HG02973 (cell line): Measurements from ENCODE around the gene OR10W1.

Source experiments
- ATAC-seq: cut with Tn5 transposase; IDR thresholded peaks from one replicate; pipeline ENCODE4 v1.9.1; 2021; ENCODE audit warnings: moderate library complexity; ENCODE audit not compliant: unreplicated experiment

The OR10W1 gene, protein sequence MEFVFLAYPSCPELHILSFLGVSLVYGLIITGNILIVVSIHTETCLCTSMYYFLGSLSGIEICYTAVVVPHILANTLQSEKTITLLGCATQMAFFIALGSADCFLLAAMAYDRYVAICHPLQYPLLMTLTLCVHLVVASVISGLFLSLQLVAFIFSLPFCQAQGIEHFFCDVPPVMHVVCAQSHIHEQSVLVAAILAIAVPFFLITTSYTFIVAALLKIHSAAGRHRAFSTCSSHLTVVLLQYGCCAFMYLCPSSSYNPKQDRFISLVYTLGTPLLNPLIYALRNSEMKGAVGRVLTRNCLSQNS

DNA sequence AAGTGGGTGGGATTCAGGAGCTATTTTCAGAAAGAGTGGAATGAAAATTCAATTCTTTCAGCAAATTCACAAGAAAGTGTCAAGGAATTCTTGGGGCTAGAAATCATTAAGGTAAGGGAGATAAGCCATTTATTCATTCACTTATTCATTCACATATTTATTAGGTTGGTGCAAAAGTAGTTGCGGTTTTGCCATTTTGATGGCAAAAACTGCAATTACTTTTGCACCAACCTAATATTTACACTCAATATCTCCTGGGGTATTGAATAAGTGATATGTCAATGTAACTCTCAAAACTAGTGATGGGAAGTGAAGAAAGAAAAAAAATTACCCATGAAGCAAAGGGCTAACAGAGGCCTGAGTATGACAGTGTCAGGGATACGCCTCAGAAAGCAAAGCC, at the start of gene OR10W1:
TSS of gene OR10W1 (minus strand) at position 119 of the 400 bp plus-strand sequence. CDS start 402 bp downstream, outside the sequence.
- no peak for ATAC-seq

DNA sequence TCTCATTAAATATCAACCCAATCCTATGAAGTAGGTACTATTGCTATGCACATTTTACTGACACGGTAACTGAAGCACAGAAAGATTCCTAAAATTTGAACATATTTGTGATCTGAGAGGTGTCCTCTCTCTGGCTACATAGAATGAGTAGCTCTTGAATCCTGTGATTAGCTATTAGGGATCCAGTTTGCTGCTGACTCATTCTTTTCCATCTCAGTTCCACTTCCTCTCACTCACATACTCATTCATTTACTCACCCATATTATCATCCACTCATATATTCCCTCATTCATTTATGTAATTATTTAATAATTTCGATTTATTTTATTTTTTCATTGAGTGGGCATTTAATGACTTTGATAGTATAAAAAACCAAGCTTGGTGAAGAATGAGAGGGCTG, 48.1 kb upstream of the OR10W1 start:
- no peak for ATAC-seq

DNA sequence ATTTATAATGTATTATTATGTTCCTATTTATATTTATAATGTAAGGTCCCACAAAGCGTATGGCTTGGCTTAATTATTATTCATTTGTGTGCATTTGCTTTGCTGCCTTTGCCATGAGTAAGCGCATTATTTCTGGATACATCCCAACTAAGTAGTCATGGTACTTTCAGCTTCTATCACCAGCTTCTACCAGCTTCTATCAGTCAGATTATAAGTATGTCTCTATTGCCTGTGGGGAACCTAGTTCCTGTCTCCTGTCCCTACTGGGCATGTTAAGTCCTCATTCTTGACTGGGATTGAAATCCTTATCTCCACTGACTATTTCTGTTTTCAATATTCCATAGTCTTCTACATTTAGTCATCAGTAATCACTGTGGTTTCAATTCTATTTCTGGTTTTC, 33.5 kb upstream of the OR10W1 start:
- no peak for ATAC-seq

DNA sequence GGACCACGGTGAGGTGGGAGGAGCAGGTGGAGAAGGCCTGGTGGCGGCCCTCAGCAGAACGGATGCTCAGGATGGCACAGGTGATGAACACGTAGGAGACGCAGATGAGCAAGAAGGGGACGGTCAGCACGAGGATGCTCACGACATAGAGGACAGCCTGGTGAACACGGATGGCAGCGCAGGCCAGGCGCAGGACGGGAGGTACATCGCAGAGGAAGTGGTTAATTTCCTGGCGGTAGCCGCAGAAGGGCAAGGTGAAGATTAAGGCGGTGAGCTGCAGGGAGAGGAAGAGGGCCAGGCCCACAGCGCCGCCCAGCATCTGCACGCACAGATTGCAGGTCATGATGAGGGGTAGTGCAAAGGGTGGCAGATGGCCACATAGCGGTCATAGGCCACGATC, 24.0 kb upstream of the OR10W1 start:
- no peak for ATAC-seq

DNA sequence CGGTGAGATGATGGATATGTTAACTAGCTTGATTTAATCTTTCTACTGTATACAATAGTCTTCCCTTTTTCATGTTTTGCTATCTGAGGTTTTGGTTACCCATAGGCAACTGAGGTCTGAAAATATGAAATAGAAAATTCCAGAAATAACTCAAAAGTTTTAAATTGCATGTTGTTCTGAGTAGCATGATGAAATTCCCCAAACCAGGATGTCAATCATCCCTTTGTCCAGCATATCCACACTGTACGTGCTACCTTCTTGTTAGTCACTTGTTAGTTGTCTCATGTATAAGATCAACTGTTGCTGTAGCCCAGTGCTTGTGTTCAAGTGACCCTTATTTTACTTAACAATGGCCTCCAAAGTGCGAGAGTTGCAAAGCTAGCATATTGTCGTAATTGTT, 21.2 kb upstream of the OR10W1 start:
- no peak for ATAC-seq

DNA sequence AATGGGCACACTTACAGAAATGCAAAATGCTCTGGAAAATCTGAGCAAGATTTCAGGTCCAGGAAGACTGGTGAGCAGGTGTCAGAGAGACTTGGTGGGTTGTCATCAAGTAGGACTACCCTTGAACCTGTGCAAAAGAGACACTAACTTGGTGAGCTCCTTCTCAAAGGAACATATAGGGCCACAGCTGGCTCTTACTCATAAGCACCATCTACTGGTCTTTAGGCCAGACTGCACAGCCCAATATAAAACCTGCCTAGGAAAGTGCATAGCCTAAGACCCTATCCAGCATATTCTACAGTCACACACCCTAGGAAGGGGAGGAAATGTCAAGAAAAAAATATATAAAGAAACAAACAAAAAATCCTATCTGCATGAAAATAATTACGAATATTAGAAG, 18.2 kb upstream of the OR10W1 start:
- ATAC-seq = peak; percentile 71

DNA sequence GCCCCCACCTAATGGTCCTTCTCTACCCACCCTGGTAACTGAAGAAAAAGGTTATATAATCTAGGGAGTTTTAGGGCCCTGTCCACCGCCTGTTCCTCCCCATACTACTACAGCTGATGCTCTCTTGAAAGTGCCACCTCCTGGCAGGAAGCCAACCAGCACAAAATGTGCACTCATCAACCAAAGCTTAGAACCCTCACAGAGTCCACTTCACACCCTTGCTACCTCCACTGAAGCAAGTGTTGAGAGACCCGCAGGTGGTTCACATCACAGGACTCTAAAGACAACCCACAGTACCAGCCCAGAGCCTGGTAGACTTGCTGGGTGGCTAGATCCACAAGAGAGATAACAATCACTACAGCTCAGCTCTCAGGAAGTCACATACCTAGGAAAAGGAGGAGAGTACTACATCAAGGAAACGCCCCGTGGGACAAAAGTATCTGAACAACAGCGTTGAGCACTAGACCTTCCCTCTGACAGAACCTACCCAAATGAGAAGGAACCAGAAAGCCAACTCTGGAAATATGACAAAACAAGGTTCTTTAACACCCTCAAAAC, 17.5 kb upstream of the OR10W1 start:
- no peak for ATAC-seq

DNA sequence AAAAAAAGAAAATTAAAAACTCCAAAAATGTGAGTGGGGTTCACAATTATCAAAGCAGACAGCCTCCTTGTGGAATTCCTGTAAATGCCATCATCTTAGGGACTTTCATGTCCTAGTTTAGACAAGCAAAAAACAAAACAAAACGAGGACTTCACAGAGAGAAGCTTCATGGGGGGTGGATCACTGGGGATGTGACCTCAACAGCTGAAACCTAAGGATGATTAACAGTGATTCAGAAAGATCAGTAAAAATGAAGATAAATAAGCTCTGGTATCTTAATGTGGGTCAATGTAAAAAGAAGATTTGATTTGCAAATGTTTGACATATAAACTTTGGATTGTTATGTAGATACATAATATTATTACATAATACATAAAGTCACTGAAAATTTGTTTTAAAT, 8.1 kb upstream of the OR10W1 start:
- ATAC-seq = no peak

DNA sequence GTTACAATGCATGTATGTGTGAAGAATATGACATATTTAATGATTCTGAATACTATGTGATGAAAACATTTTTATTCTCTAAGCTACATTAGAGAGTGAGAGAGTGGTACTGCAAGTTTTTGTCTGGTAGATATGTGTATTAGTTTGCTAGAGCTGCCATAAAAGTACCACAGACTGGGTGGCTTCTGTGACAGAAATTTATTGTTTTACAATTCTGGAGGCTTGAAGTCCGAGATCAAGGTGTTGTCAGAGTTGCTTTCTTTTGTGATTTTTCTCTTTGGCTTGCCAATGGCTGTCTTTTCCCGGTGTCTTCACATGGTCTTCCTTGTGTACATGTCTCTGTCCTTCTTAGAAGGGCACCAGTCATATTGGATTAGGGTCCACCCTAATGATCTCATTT, 6.9 kb upstream of the OR10W1 start:
- no peak for ATAC-seq

DNA sequence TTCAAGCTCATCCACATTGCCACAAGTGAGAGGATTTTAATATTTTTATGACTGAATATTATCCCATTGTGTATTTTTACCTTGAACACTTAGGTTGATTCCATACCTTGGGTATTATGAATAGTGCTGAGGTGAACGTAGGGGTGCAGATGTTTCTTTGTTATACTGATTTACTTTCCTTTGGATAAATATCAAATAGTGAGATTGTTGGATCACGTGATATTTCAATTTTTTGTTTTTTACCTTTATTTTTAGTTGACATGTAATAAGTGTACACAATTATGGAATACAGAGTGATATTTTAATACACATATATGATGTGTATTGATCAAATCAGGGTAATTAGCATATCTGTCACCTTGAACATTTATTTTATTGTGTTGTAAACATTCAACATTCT, 8.1 kb downstream of the OR10W1 start:
- ATAC-seq = no peak

DNA sequence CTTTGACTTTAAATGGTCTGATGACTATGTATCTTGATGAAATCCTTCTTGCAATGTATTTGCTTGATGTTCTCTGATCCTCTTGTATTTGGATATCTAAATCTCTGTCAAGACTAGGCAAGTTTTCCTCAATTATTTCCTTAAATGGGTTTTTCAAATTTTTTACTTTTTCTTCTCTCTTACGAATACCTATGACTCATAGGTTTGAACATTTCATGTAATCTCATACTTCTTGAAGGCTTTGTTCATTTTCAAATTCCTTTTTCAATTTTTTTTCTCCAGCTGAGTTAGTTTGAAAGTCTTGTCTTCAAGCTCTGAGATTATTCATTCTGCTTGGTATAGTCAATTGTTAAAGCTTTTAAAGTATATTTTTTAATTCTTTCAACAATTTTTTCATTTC, 13.1 kb downstream of the OR10W1 start:
- no peak for ATAC-seq

DNA sequence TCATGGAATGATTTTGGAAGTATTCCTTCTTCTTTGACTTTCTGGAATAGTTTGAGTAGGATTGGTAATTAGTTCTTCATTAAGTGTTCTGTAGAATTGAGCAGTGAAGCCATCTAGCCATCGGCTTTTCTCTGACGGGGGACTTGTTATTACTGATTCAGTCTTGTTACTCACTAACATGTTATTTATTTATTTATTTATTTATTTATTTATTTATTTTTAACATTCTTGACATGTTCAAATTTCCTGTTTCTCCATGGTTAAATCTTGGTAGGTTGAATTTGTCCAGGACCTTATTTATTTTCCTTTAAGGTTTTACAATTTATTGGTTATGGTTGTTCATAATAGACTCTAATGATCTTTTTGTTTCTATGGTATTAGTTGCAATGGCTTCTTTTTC, 24.1 kb downstream of the OR10W1 start:
- no peak for ATAC-seq

DNA sequence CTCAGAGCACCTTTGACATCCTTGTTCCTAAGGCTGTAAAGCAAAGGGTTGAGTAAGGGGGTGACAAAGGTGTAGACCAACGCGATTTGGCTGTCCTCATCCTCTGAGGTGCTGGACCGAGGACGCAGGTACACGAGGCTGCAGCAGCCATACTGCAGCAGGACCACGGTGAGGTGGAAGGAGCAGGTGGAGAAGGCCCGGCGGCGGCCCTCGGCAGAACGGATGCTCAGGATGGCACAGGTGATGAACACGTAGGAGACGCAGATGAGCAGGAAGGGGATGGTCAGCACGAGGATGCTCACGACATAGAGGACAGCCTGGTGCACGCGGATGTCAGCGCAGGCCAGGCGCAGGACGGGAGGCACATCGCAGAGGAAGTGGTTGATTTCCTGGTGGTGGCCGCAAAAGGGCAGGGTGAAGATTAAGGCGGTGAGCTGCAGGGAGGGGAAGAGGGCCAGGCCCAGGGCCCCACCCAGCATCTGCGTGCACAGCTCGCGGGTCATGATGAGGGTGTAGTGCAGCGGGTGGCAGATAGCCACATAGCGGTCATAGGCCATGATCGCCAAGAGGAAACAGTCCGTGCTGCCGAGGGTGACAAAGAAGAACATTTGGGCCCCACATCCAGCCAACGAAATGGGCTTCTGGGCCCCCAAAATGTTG, 40.0 kb downstream of the OR10W1 start:
- ATAC-seq = no peak

DNA sequence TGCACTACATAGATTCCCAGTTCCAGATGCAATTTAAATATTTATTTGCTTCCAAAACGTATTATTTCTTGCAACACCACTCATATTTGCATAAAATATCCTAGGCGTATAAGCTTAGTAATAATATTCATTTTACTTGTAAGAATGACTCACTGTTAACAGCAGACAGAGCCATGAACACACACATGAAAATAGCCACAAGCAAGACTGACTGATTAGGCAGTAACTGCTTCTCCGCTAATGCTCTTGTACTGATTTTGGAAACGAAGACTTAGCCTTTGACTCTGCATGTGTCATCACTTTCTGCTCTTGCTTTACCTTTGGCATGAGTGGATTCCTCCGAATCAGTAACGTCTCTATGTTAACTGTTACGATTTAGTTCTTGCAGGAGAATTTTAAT, 45.3 kb downstream of the OR10W1 start:
- ATAC-seq = no peak
